HG03095 (cell line): Measurements from ENCODE around the gene ENOPH1.

Experiments used
- ATAC-seq: cut with Tn5 transposase; IDR thresholded peaks from one replicate; pipeline ENCODE4 v1.9.1; 2021; ENCODE audit warnings: moderate library complexity; ENCODE audit not compliant: unreplicated experiment

ENOPH1 gene

GRCh38 chr4:82428526-82428968 lies 1.8 kb upstream of the ENOPH1 start:
- ATAC-seq: no peak

GRCh38 chr4:82428969-82429727 lies 1.2 kb upstream of the ENOPH1 start:
- peak; percentile 56 for ATAC-seq

- ATAC-seq: peak; percentile 14
Observed at GRCh38 chr4:82429728-82430192, 630 bp upstream of the ENOPH1 start.

GRCh38 chr4:82430964-82431745 lies 765 bp downstream of the ENOPH1 start:
- ATAC-seq: no peak

- ATAC-seq: no peak
Observed at GRCh38 chr4:82431831-82432230, 1.4 kb downstream of the ENOPH1 start.

GRCh38 chr4:82432596-82432995 lies 2.2 kb downstream of the ENOPH1 start:
- no peak for ATAC-seq

- ATAC-seq: no peak
Observed at GRCh38 chr4:82433791-82434190, 3.4 kb downstream of the ENOPH1 start.

- no peak for ATAC-seq
Observed at GRCh38 chr4:82434949-82435348, 4.6 kb downstream of the ENOPH1 start.

- ATAC-seq: no peak
Observed at GRCh38 chr4:82436130-82436529, 5.7 kb downstream of the ENOPH1 start.

- ATAC-seq: no peak
Observed at GRCh38 chr4:82436780-82437179, 6.4 kb downstream of the ENOPH1 start.

GRCh38 chr4:82437285-82438005 lies 7.1 kb downstream of the ENOPH1 start:
- no peak for ATAC-seq

- ATAC-seq: no peak
Observed at GRCh38 chr4:82439088-82439487, 8.7 kb downstream of the ENOPH1 start.

- ATAC-seq: no peak
Observed at GRCh38 chr4:82447886-82448285, 17.5 kb downstream of the ENOPH1 start.

- no peak for ATAC-seq
Observed at GRCh38 chr4:82450966-82451755, 20.8 kb downstream of the ENOPH1 start.

GRCh38 chr4:82452026-82452425 lies 21.6 kb downstream of the ENOPH1 start:
- ATAC-seq: no peak

- ATAC-seq: no peak
Observed at GRCh38 chr4:82457266-82457665, 26.9 kb downstream of the ENOPH1 start.

- ATAC-seq: no peak
Observed at GRCh38 chr4:82458729-82459128, 28.3 kb downstream of the ENOPH1 start.

- no peak for ATAC-seq
Observed at GRCh38 chr4:82461710-82462109, 31.3 kb downstream of the ENOPH1 start.

- peak; percentile 75 for ATAC-seq
Observed at GRCh38 chr4:82462415-82462831, 32.0 kb downstream of the ENOPH1 start.

- ATAC-seq: no peak
Observed at GRCh38 chr4:82463221-82463620, 32.8 kb downstream of the ENOPH1 start.

GRCh38 chr4:82467471-82467870 lies 37.1 kb downstream of the ENOPH1 start:
- no peak for ATAC-seq
